Midbrain (tissue), 1 donor: ENCODE data around the gene MX2.

Experiments used
- DNase-seq: peaks from one replicate; lab custom pipeline; 2025; lab: John Stamatoyannopoulos, UW

Gene MX2

DNA sequence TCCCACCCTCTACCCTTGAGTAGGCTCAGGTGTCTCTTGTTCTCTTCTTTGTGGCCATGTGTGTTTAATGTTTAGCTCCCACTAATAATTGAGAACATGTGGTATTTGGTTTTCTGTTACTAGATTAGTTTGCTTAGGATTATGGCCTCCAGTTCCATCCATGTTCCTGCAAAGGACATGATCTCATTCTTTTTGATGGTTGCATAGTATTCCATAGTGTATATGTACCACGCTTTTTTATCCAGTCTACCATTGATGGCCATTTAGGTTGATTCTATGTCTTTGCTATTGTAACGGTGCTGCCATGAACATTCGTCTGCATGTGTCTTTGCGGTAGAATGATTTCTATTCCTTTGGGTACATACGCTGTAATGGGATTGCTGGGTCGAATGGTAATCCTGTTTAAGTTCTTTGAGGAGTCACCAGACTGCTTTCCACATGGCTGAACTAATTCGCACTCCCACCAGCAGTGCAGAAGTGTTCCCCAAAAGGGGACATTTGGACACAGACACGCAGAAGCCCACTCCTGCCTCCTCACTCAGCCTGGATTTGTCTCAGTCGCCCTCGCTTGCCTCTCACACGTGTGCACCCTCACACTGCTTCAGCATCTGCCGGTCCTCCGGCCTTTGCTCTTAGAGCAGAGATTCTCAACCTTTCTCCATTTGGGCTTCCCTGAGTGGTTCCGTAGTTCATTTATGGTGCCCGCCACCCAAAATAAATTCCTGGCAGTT, 3.7 kb downstream of the MX2 start:
- DNase-seq: no peak

DNA sequence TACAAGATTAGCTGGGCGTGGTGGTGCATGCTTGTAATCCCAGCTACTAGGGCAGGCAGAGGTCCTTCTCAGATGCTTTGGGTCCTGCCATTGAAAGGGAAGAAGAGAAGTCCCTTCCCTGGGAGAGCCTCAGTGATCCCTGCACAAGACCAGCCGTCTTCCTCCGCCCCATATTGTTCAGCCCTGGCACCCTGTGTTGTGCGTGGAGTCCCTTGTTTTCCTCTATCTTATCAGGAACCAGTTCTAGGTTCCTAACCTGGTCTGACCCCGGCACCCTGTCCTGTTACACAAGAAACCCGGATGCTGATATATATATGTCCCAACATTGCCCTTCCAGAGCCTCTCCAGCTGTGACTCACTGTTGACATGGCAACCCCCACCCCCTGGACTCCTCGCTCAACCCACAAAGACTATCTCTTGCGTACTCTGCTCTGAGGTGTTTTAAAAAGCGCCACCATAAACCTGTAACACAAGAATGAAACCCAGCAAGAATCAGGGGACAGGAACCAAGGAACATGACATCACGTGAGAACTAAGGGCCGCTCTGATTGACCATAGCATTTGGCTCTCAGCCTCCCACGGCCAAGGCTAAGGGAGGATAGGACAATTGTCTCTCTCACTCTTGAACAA, 4.8 kb downstream of the MX2 start:
- DNase-seq: no peak

DNA sequence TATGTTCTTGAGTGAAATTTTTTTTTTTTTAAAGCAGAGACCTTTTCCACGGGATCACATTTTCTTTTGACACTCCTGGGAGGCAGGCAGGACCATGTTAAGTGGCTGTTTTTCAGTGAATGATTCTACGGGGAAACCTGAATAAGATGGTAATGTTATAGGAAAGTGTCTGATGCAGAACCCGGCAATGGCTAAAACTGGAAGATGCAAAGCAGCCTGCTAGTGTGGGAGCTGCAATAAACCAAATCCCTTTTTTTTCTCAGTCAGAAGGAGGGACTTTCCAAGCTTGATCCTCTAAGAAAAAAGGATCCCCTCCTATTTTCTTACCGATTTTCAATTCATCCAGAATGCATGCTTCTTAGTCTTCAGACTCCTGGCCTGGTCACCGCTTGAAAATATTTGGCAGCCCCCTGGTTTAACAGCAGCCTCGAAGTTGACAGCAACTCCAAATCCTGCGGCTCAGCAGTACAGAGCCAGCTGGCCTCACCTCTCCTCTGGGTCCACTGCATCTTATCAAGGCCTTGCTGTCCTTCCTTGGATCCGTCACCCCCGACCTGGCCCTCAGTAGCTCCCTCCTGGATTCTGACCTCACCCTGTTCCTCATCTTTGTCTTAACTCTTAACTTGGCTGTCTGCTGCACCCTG, 5.6 kb downstream of the MX2 start:
- DNase-seq: no peak

DNA sequence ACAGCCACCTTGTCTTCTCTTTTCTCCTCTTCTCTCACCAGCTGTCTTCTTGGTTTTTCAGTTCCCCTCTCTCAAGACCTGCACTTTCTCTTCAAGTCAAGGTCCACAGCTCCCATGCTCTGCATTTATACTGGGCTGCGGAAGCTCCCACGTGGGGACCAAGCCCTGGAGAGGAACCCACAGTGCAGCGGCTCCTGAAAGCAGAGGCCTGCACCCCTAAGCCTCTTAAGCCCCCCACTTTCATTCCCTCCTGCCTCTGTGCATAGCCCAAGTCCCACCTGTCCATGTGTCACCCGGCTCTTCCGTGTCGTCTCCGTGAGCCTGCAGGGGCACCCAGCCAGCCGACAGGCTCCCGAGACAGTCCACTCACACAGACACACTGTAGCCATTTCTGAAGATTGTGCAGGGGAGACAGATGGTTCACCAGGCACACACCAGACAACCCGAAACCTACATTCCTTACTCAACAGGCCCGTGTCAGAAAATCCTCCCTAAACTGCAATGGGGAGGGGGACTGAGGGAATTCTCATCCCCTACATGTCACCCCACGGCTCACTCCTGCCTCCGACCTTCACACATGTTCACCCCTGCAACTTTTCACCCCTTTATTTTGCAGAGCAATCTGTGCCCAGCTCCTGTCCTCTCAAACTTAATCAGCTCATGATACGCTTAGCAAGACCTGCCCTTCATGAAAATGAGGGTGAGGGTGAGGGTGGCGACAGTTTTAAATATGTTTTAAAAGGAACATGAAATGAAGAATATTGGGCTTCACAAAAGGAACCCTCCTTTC, 6.3 kb downstream of the MX2 start:
- no peak for DNase-seq

DNA sequence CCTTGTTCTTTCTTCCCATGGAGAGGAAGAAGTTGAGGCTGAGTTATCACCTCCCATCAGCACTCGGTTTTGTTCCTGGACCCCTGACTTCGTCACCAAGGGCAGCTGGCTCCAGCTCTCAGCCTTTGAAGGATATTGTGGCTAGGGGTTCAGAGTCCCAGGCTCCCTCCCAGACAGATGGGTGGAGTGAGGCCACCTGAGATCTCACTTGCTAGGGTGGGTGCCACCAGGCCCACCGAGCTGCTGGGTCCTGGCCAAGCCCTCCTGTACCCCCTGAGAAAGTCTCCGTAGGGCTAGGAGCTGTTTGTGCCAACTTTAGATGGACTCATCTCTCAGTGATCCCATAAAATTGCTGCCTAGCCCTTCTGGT, 6.9 kb downstream of the MX2 start:
- DNase-seq: no peak

DNA sequence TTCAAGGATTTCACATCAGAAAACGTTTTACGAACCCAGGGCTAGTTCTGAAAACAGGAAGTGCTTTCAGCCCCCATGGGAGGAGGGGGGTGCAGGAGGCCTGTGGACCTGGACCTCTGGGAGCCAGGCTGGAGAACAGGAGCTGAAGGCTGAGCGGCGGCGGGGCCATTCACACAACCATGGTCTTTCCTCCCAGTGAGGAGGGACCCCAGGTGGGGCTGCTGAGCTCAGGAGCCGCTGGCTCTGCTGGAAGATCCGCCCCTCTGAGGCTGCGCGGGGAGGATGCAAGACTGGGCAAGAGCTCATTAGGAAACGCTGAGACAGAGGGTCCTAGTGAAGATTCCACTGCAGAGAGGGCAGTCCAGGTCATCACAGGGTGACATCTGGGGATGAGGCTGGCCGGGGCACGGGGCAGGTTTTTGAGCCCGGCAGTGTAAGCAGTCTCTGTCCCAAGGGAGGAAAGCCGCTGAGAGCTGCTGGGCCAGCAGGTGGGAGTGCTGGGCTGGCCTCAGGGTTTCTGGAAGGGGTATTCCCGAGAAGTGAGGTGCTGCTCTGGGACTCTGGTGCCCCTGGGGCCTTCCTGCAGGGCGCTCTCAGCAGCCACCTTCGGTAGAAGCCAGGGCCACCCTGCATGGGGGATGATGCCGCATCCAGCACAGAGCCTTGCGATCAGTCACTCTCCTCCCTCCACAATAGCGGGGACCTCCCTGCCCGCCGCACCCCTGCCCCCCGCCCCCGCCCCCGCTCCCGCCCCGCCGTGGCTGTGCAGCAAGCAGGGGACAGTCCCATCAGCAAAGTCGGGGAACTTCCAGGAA, 7.5 kb downstream of the MX2 start:
- no peak for DNase-seq

DNA sequence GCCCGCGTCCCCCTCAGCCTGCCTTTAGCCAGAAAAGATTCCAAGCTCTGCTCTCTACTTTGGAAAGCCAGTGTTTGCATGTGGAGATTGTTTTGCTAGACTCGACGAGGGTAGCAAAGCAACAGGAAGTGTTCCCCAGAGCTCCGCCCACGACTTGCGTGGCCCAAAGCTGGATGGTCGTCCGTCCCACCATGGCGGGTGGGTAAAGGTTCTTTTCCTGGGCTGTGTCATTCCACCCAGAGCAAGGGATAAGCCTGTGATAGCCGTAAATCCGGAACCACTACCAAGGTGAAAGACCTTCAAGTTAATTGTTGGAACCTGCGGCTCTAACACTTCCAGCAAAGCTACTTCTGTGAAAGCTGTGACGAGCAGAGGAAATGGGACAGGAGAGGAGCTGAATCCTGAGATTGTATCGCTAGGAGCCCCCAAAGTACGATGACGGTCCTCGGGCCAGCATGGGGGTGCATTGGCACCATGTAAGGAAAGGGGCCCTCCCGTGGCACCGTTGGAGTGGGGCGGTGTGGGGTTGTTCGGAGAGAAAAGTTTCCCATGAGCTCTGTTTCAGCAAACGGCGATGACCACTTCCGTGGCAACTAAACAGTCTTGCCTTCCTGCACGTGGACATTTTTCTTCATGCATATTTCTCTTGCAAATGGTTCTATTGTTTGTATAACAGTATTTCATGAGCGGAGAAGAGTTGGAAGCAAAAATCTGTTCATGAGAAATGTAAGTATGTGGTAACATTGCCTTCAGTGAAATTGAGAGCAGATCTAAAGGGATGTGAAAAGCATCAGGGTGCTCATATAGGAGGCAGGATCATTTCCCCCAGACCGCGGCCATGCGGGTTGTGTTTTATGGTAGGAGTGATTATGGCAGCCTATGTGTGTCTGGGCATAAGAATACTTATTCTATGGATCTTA, 8.4 kb downstream of the MX2 start:
- DNase-seq: no peak

DNA sequence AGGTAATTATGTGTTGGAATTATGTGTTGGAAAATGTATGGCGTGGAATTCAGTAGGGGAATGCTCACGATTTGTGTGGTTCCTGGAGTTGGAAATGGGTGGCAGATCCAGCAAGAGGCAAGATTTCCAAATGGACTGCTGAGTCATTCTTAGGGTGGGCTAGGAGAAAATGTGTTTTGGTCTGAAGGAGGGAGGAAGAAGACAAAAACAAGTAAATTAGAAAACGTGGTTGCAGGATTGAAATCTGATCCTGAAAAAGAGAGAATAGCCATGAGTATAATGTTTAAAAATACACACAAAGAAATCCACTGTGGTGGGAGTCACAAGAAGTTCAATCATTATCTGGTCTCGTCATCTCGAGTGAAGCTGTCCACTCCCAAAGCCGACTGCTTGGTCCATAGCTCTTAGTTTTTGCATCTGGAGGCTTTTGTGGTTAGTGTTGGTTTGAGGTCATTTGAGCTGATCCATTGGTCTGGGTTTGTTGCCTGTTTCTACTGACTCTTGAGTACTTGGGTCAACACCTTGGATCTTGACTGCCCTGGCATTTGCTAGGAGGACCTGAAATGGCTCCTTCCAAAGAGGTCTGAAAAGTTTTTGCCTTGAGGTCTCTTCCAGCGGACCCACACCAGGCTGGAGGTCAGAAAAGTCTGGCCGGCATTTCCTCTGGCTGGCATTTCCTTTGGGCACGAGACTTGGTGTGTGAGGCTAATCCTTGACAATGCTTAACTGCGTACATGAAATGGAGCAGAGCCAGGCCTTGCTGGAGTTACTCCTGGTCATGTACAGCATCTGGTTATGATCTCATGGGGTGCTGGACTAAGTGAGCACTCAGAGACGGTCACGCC, 9.2 kb downstream of the MX2 start:
- DNase-seq: no peak

DNA sequence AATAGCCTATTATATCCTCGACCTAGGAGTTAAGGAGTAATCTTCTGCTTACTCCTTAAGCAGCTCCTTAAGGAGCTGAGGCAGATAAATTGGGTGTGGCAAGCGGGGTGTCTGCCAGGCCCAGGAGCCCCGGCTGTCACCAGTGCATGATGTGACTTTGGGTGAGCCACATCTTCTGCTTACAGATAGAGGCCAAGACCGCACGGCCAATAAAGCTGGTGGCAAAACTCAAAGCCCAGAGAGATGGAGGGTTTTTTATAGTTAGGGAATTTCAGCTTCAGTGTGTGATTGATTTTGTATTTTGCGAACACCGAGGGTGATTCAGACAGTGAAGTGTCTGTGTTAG, 9.8 kb downstream of the MX2 start:
- DNase-seq: no peak

DNA sequence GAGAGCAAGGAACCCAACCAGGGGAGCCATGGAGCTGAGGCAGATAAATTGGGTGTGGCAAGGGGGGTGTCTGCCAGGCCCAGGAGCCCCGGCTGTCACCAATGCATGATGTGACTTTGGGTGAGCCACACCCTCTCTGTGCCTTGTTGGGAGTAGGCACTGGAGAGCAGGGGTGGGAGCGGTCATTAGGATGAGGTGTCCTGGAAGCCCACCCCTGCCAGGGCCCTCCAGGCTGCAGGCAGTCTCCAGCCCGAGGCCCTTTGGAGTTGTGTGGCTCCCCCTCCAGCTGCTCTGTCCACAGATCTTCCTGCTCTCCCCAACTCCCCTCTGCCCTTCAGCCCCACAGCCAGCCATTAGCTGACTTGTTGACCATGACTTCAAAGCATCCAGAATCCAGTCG, 11.4 kb downstream of the MX2 start:
- no peak for DNase-seq

DNA sequence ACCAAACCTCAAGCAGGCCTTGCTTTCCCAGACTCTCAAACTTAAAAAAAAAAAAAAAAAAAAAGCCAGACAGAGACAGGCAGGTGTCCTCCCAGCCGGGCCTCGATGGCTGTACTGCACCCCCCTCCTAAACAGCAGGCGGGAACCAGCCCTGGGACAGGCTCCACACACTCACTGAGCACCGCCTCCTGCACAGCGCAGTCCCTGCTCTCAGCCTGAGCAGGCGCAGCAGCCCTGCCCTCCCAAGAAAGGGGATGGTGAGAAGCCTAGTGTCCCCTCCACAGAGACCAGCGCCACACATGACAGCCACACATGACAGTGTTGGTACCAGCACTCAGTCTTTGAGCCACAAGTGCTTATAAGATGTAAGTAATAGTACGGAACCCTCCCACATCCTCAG, 11.9 kb downstream of the MX2 start:
- no peak for DNase-seq

DNA sequence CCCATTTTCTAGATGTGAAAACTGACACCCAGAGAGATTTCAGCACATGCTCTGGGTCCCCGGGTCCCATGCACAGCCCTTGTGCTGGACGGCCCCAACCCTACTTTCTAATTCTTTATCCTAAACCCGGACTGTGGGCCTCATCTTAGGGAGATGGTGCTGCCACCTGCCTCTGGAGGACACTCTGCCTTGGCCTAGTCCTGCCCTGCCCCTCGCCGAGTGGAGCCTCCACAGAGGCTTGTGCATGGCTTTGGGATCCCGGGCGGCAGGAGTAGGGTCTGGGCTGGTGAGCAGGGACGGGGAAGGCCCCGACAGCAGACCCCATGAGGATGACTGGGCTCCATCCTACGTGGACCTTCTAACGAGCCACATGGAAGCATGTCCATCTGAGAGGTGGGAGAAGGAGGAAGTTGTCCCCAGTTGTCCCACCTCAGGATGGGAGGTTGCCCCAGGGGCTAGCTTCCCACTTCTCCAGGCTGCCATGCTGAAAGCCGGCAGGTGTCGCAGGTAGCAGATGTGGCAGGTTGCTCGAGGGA, 12.4 kb downstream of the MX2 start:
- no peak for DNase-seq

DNA sequence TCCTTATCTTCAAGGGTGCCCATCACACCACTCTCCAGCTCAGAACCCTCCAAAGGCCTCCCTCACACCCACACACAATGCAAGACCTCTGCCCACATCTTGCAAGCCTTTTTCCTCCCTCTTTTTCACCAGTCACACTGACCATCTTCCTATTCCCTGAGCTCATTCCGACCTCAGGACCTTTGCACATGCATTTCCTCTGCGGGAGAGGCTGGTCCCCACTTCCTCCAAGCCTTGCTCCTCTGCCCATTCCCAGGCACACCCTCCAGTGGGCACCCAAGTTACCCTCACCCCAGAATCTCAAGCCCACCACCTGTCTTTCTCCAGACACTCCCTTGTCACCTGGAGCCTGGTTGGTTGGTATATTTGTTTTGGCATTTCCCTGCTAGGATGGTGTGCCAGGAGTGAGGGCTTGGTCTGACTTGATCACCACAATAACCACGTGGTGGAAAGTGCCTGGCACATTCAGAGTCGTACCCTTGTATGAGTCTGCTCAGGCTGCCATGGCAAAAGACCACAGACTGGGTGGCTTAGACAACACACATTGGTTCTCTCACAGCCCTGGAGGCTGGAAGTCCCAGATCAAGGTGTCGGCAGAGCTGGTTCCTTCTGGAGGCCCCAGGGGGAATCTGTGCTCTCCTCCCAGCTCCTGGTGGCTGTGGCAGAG, 13.2 kb downstream of the MX2 start:
- DNase-seq: no peak

DNA sequence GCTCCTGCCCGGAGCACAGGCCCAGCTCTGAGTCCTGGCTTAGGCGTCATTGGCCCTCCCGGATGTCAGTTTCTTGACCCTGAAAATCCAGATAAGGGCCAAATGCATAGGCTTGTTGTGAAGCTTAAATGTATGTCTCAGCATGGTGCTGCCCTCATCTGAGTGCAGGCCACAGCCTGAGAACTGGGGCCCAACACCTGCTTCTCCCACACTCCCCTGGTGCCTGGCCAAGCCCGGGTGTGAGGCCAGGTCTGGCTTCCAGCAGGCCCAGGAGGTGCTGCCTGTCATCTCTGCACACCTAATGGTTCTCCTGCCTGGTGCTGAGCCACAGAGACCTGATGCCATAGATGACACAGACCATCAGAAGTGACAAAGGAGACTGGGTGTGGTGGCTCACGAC, 14.0 kb downstream of the MX2 start:
- DNase-seq: no peak

DNA sequence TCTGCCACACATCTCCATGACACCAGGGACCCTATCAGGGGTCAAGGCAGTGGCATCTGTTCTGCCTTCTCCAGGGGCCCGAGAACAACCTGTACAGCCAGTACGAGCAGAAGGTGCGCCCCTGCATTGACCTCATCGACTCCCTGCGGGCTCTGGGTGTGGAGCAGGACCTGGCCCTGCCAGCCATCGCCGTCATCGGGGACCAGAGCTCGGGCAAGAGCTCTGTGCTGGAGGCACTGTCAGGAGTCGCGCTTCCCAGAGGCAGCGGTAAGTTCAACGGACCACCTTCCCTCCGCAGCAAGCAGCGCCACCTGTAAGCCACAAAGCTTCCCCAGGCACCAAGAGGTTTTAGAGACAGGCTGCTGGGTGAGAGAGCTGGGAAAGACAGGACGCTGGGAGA, 15.9 kb downstream of the MX2 start:
- no peak for DNase-seq

DNA sequence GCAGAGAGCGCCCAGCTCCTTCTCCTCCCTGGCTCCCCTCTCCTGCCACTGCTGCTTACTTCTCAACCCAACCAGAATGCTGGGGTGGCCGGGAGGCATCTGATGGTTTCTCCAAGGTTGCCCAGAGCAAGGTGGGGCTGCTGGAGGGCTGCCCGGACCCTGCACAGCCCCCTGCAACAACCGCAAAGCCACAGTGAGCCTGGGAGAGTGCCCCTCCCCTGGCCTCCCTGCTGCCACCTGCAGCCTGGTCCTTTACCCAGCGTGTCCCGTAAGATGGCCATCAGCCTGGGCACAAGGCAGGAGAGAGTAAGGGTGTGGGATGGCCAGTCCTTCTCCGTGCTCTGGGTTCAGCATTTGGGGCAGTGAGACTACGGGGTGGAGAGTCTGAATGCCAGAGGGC, 17.0 kb downstream of the MX2 start:
- DNase-seq: no peak

DNA sequence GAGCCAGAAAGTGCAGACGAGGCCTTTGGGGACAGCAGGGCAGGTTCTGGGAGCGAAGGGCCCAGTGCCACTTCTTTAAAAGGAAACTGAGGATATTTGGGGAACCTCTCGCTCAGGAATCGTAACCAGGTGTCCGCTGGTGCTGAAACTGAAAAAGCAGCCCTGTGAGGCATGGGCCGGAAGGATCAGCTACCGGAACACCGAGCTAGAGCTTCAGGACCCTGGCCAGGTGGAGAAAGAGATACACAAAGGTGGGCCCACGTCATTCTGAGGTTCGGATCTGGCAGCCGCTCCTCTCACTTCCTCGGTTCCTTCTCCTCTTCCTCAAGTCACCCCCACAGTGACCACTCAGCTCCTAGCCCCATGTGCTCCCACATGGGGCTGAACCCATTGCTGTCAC, 18.1 kb downstream of the MX2 start:
- DNase-seq: no peak

DNA sequence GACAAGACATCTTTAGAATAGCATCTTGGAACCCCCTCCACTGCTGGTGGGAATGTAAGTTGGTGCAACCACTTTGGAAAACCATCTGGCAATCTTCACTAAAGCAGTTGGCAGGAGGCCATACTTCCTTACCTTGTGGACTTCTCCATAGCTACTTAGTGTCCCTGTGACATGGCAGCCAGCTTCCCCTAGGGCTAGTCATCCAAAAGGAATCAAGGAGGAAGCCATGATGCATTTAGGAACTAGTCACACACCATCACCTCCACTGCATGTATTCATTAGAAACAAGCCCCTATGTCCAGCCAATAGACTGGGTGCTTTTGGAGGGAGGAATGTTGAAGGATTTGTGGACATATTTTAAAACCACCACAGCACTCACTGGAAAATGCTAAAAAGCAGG, 19.9 kb downstream of the MX2 start:
- no peak for DNase-seq
